Measurements from ENCODE around the gene MEX3C. TPM values are rescaled to one million over a fixed set of nuclear protein-coding genes. Genes with fewer than 3 reads are reported as not detected.
A peak's percentile ranks its signal among the peaks of the same experiment; 100 is the strongest.

The MEX3C gene
- 10 to 100 TPM; 12.2 to 30.7 (median 19.2) TPM for total RNA-seq

- no peaks in the 10 kb centered on the region for H3K27me3 ChIP-seq
- ATAC-seq (ENCODE audit: low FRiP score in 2 of 2) (peak; percentile 95 to 99), DNase-seq (peak; percentile 95 to 97)
- no peaks in the 10 kb centered on the region for H3K9me3 ChIP-seq
- no peaks in the 10 kb centered on the region for H3K36me3 ChIP-seq
- 0% methylated on average over 37 to 47 of the region's 51 CpGs for WGBS, 2 donors
- peak within 1 kb of the TSS; percentile 61 to 90 (median 76) for H3K4me3 ChIP-seq
- H3K27ac ChIP-seq = peak within 1 kb of the TSS; percentile 96 to 99 (median 98)
- TF ChIP-seq, protein P1, sequence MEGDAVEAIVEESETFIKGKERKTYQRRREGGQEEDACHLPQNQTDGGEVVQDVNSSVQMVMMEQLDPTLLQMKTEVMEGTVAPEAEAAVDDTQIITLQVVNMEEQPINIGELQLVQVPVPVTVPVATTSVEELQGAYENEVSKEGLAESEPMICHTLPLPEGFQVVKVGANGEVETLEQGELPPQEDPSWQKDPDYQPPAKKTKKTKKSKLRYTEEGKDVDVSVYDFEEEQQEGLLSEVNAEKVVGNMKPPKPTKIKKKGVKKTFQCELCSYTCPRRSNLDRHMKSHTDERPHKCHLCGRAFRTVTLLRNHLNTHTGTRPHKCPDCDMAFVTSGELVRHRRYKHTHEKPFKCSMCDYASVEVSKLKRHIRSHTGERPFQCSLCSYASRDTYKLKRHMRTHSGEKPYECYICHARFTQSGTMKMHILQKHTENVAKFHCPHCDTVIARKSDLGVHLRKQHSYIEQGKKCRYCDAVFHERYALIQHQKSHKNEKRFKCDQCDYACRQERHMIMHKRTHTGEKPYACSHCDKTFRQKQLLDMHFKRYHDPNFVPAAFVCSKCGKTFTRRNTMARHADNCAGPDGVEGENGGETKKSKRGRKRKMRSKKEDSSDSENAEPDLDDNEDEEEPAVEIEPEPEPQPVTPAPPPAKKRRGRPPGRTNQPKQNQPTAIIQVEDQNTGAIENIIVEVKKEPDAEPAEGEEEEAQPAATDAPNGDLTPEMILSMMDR (IDR thresholded peaks at IDR 0.05) = peak in 4 of 6 experiments; percentile 39 to 60 (median 41)
- peak; percentile 77 to 83 for TF ChIP-seq POLR2AphosphoS5 (IDR thresholded peaks at IDR 0.05)
- TF ChIP-seq POLR2A (IDR thresholded peaks at IDR 0.05) = peak in 3 of 4 donors; percentile 10 to 83 (median 78)
- TF ChIP-seq EP300 (IDR thresholded peaks at IDR 0.05) = no peak
- H3K4me1 ChIP-seq = peaks cover 17 to 30% (median 20%) of the 10 kb centered on the region in 4 donors
Observed at GRCh38 chr18:51197661-51198424, at the start of gene MEX3C. MEX3C (minus strand) TSS chr18:51197681; CDS start chr18:51197320, 361 bp downstream.

DNA sequence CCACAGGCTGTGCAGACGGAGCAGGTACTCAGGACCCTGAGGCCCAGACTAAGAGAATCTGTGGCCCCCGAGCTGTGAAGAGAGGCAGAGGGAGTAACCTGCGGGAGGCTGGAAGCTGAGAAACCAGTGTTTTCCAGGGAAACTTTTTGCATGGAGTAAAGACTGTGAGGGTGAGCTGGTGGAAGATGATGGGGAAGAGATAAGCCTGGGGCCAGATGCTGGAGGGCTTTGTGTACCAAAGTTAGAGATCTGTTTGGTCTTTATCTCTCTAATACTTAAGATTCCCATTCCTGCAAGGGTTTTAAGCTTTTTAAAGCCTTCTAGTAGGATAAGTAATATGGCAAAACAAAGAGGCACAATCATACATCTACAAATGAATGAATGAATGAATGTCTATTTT lies 43.7 kb upstream of the MEX3C start:
- DNase-seq = no peak
- no peaks in the 10 kb centered on the region for H3K27me3 ChIP-seq
- no peaks in the 10 kb centered on the region for H3K36me3 ChIP-seq
- no peak overlapping the region for H3K27ac ChIP-seq
- no peak for ATAC-seq (ENCODE audit: low FRiP score in 2 of 2)
- 83 to 85% methylated on average over 3 of the region's 3 CpGs for WGBS, 2 donors
- H3K4me3 ChIP-seq = no peak overlapping the region
- no peaks in the 10 kb centered on the region for H3K9me3 ChIP-seq
- H3K4me1 ChIP-seq = no peaks in the 10 kb centered on the region
- TF ChIP-seq EP300 (IDR thresholded peaks at IDR 0.05) (no peak), POLR2A (IDR thresholded peaks at IDR 0.05) (no peak), POLR2AphosphoS5 (IDR thresholded peaks at IDR 0.05) (no peak)
- TF ChIP-seq, protein P1 (IDR thresholded peaks at IDR 0.05) = no peak

DNA sequence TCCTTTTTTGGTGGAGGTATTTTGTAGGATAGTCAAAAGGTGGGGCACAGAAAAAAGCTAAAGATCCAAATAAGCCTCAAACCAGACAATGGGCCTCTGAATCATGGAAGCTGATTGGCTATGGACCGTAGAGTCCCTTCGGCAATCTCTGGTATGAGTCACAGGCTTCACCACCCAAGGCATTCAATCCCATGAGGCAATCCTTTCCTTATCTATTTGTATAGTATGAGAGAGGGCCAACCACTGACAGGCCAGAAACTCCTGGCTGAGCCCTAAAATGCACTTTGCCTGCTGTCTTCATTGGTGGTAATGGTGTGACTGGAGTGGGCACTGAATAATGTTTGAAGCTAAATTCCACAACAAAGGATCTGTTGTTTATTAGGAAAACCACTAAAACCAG lies 38.7 kb upstream of the MEX3C start:
- WGBS, 2 donors = 48 to 62% methylated on average over 2 of the region's 2 CpGs
- no peak for DNase-seq
- H3K36me3 ChIP-seq = no peaks in the 10 kb centered on the region
- no peaks in the 10 kb centered on the region for H3K9me3 ChIP-seq
- TF ChIP-seq POLR2AphosphoS5 (IDR thresholded peaks at IDR 0.05) = no peak
- no peak for TF ChIP-seq EP300 (IDR thresholded peaks at IDR 0.05)
- no peaks in the 10 kb centered on the region for H3K27me3 ChIP-seq
- H3K4me3 ChIP-seq = no peak overlapping the region
- ATAC-seq (ENCODE audit: low FRiP score in 2 of 2) = no peak
- no peaks in the 10 kb centered on the region for H3K4me1 ChIP-seq
- no peak overlapping the region for H3K27ac ChIP-seq

DNA sequence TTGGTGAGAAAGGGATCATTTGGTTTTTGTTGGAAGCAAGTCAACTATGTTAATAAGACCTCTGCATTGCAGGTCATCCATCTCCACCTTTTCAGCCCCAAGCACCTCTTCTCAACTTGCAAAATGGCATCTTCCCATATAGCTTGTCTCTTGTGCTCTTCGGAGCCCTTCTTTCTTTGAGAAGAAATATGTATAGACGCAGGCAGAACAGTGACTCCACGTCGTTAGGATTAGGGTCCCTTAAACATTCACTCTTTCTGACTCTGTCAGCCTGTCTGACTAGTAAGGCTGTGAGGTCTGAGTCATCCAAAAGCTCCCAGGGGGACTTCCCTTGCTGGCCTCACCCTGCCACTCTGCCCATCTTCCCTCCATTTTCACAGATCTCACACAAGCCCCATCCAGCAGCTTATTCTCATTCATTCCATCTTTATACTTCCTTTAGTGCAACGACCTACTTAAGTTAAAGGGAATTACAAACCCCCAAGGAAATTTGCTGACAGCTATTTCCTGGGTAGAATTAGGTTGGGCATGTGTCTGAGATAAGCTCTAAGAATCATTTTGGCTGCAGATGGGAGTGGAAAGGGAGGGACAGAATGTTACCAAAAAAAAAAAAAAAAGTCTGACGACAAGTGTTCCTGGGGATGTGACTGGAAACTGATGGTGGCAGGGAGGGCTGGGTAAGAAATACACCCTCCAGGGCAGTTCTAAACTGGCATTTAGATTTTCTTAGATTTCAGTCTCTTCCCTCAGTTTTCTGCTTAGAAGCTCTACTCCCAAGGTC lies 37.7 kb upstream of the MEX3C start:
- H3K36me3 ChIP-seq = no peaks in the 10 kb centered on the region
- H3K4me1 ChIP-seq = no peaks in the 10 kb centered on the region
- H3K4me3 ChIP-seq = no peak overlapping the region
- no peak for TF ChIP-seq POLR2AphosphoS5 (IDR thresholded peaks at IDR 0.05)
- TF ChIP-seq EP300 (IDR thresholded peaks at IDR 0.05) = no peak
- no peak for TF ChIP-seq POLR2A (IDR thresholded peaks at IDR 0.05)
- TF ChIP-seq, protein P1 (IDR thresholded peaks at IDR 0.05) = no peak
- peak in 1 of 2 donors; percentile 60 for ATAC-seq (ENCODE audit: low FRiP score in 2 of 2)
- no peaks in the 10 kb centered on the region for H3K27me3 ChIP-seq
- no peaks in the 10 kb centered on the region for H3K9me3 ChIP-seq
- no peak for DNase-seq
- 38 to 49% methylated on average over 6 of the region's 6 CpGs for WGBS, 2 donors
- H3K27ac ChIP-seq = no peak overlapping the region

Measured in upper lobe of left lung (tissue), 6 donors.